ENCODE results near the gene SCN2A. TPM values are rescaled to one million over a fixed set of nuclear protein-coding genes. Genes with fewer than 3 reads are reported as not detected.

Gene SCN2A
- total and polyA plus RNA-seq, 2 donors (not counting 3 experiments of a cell fraction or from before 2014, with no cell fraction given), result not detected

DNA sequence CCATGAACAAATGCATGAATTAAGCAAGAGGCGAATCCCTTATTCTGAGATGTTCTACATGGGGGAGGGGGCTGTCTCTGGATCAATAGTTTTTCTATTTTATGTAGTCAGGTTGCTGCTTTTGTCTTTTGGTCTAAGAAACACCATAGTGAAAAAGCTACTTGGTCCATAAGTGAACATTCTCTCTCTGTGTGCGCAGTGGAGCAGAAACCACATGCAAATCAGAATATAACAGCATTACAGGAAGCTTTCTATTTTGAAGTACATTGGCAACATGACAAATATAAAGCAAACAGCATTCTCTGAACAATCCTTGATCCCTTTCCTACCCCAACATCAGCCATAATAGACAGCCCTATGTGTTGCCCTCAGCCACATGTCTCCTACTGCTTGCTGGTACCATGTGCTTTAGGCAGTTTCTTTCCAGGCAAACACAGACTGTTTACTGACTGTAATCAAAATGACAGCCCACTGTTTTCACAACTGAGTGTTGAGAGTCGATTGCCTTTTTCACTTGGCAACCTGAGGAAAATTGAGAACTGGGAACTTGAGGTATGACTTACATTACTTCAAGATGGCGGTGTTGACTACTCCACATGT lies 45.9 kb upstream of the SCN2A start:
- no peak overlapping the region for H3K9ac ChIP-seq (replicated peaks; ENCODE audit: extremely low read depth, insufficient read depth, low read length)
- no peaks in the 10 kb centered on the region for H3K36me3 ChIP-seq (ENCODE audit: control insufficient read depth in 2 of 2, extremely low read depth in 1 of 2, insufficient read depth in 2 of 2, low read length in 2 of 2)
- ChIA-PET CTCF (no interaction called here), POLR2A (no interaction called here)
- no peak overlapping the region for H3K27ac ChIP-seq (ENCODE audit: insufficient read depth, low read depth, low read length)
- TF ChIP-seq POLR2A (IDR thresholded peaks at IDR 0.05; ENCODE audit: low read depth, low read length) (no peak), EZH2 (IDR thresholded peaks at IDR 0.05; ENCODE audit: borderline replicate concordance, low read depth, low read length, severe bottlenecking) (no peak), MAX (IDR thresholded peaks at IDR 0.05; ENCODE audit: insufficient read depth, insufficient read length) (no peak), GATA2 (IDR thresholded peaks at IDR 0.05; ENCODE audit: insufficient read depth, insufficient read length, low read depth, low read length) (no peak), FOS (IDR thresholded peaks at IDR 0.05; ENCODE audit: borderline replicate concordance, insufficient read depth, low read length) (no peak), POLR2AphosphoS5 (IDR thresholded peaks at IDR 0.05; ENCODE audit: insufficient read depth, low read depth, low read length) (no peak), JUN (IDR thresholded peaks at IDR 0.05; ENCODE audit: borderline replicate concordance, insufficient read depth, insufficient read length, low read depth) (no peak), MYC (IDR thresholded peaks at IDR 0.05; ENCODE audit: low read depth, low read length) (no peak)
- TF ChIP-seq, protein P1, sequence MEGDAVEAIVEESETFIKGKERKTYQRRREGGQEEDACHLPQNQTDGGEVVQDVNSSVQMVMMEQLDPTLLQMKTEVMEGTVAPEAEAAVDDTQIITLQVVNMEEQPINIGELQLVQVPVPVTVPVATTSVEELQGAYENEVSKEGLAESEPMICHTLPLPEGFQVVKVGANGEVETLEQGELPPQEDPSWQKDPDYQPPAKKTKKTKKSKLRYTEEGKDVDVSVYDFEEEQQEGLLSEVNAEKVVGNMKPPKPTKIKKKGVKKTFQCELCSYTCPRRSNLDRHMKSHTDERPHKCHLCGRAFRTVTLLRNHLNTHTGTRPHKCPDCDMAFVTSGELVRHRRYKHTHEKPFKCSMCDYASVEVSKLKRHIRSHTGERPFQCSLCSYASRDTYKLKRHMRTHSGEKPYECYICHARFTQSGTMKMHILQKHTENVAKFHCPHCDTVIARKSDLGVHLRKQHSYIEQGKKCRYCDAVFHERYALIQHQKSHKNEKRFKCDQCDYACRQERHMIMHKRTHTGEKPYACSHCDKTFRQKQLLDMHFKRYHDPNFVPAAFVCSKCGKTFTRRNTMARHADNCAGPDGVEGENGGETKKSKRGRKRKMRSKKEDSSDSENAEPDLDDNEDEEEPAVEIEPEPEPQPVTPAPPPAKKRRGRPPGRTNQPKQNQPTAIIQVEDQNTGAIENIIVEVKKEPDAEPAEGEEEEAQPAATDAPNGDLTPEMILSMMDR (IDR thresholded peaks at IDR 0.05; ENCODE audit: extremely low read depth in 1 of 2, insufficient read depth in 1 of 2, low read depth in 1 of 2, low read length in 2 of 2), result no peak
- no peak overlapping the region for H2AFZ ChIP-seq (ENCODE audit: low read depth, low read length)
- H3K4me2 ChIP-seq (ENCODE audit: insufficient read depth, low read length), result no peak overlapping the region
- no peaks in the 10 kb centered on the region for H3K79me2 ChIP-seq (ENCODE audit: control insufficient read depth, insufficient read depth, low read length)
- dilution Hi-C loops (cut with MboI; ENCODE audit: extremely low pct_ligation_motif_present, low sequenced_read_pairs), result no loop called here
- BruUV-seq (replicated peaks), result no TSS peak
- DNase-seq (ENCODE audit: low read depth, low spot score), result no peak
- no peak overlapping the region for H3K4me3 ChIP-seq (replicated peaks in 1 of 3; ENCODE audit: insufficient read depth in 1 of 3, low read depth in 1 of 3, low read length in 3 of 3)
- H4K20me1 ChIP-seq (replicated peaks; ENCODE audit: control insufficient read depth, extremely low read depth, insufficient read depth, low read length), result no peaks in the 10 kb centered on the region
- peaks cover 3 to 7% of the 10 kb centered on the region in 2 experiments for H3K27me3 ChIP-seq (ENCODE audit: control insufficient read depth in 2 of 2, insufficient read depth in 2 of 2, low read length in 2 of 2)
- H3K9me1 ChIP-seq (replicated peaks; ENCODE audit: control insufficient read depth, extremely low read depth, insufficient read depth, low read length), result no peaks in the 10 kb centered on the region
- intact Hi-C loops (cut with micrococcal nuclease), result no loop called here
- no peaks in the 10 kb centered on the region for H3K9me3 ChIP-seq (replicated peaks; ENCODE audit: control insufficient read depth, insufficient read depth, low read length)
- H3K4me1 ChIP-seq (ENCODE audit: control insufficient read depth, extremely low read depth, insufficient read depth, low read length), result no peaks in the 10 kb centered on the region
- no peak for FAIRE-seq
